IMR-90 (cell line): ENCODE measurements around the gene CEBPG. TPM values are rescaled to one million over a fixed set of nuclear protein-coding genes. Genes with fewer than 3 reads are reported as not detected.
A peak's percentile ranks its signal among the peaks of the same experiment; 100 is the strongest.

Experiments used
- ATAC-seq: fragments of 200-7000 bp; cut with Tn5 transposase; 2 replicates; pipeline ENCODE4 v1.9.1; 2020; ENCODE audit warnings: low read depth, mild to moderate bottlenecking, moderate library complexity
- BruUV-seq: library from RNA; stranded (reverse); fragments of 400-500 nt; replicated peaks from 2 replicates; lab custom pipeline; 2021; lab: Mats Ljungman, UMichigan
- CTCF ChIA-PET: fragments of 300-600 bp; formaldehyde crosslinking; extraction: SDS; loops from one replicate; lab custom pipeline; 2021; ENCODE audit warnings: antibody characterized with exemption; lab: Yijun Ruan, JAX
- POLR2A ChIA-PET: fragments of 300-600 bp; sonication (Branson Sonifier 250); formaldehyde crosslinking; loops from one replicate; lab custom pipeline; 2022; ENCODE audit warnings: antibody characterized with exemption; ENCODE audit not compliant: unreplicated experiment; lab: Charles Lee
- DNase-seq: peaks from one replicate; pipeline ENCODE4 v3.0.0; 2013
- H2AFZ ChIP-seq: replicated peaks from 2 replicates; pipeline ENCODE3; 2013; ENCODE audit warnings: low read length, mild to moderate bottlenecking; ENCODE audit not compliant: poor library complexity
- H2AK5ac ChIP-seq: 2 replicates; pipeline ENCODE4 v1.6.1; 2013; ENCODE audit warnings: low read depth, low read length, inconsistent platforms
- H2AK9ac ChIP-seq: replicated peaks from 2 replicates; pipeline ENCODE3; 2013; ENCODE audit warnings: mild to moderate bottlenecking, low read depth, low read length, moderate library complexity; ENCODE audit not compliant: poor library complexity
- H2BK120ac ChIP-seq: 2 replicates; pipeline ENCODE4 v1.6.1; 2013; ENCODE audit warnings: low read depth, low read length, inconsistent platforms
- H2BK15ac ChIP-seq: 3 replicates; pipeline ENCODE4 v1.6.1; 2013; ENCODE audit warnings: low read depth, low read length, inconsistent platforms
- H2BK20ac ChIP-seq: 2 replicates; pipeline ENCODE4 v1.6.1; 2013; ENCODE audit warnings: low read depth, mild to moderate bottlenecking, inconsistent platforms, low read length, moderate library complexity
- H2BK5ac ChIP-seq: 2 replicates; pipeline ENCODE4 v1.6.1; 2013; ENCODE audit warnings: mild to moderate bottlenecking, low read depth, low read length, inconsistent platforms; ENCODE audit not compliant: poor library complexity, severe bottlenecking
- H3K14ac ChIP-seq: replicated peaks from 2 replicates; pipeline ENCODE4 v1.6.1; 2013; ENCODE audit warnings: low read depth, low read length, inconsistent platforms
- H3K18ac ChIP-seq: 2 replicates; pipeline ENCODE4 v1.6.1; 2013; ENCODE audit warnings: low read depth, low read length, control low read depth
- H3K23ac ChIP-seq: 2 replicates; pipeline ENCODE4 v1.6.1; 2013; ENCODE audit warnings: low read depth, low read length, inconsistent platforms
- H3K27ac ChIP-seq: 2 replicates; pipeline ENCODE4 v1.5.1; 2013; ENCODE audit warnings: mild to moderate bottlenecking, control low read depth, low read length; ENCODE audit not compliant: insufficient read depth
- H3K27me3 ChIP-seq: 2 replicates; pipeline ENCODE4 v1.6.1; 2013; ENCODE audit warnings: low read length; ENCODE audit not compliant: control insufficient read depth, insufficient read depth
- H3K36me3 ChIP-seq: 2 replicates; pipeline ENCODE4 v1.6.1; 2013; ENCODE audit warnings: low read length, mixed read lengths; ENCODE audit not compliant: control insufficient read depth, insufficient read depth
- H3K4ac ChIP-seq: 2 replicates; pipeline ENCODE4 v1.6.1; 2013; ENCODE audit warnings: low read depth, low read length, inconsistent platforms
- H3K4me1 ChIP-seq: 2 replicates; pipeline ENCODE4 v1.6.1; 2013; ENCODE audit warnings: low read length, mixed read lengths; ENCODE audit not compliant: control insufficient read depth, insufficient read depth
- H3K4me2 ChIP-seq: 2 replicates; pipeline ENCODE4 v1.6.1; 2013; ENCODE audit warnings: low read depth, mild to moderate bottlenecking, control low read depth, low read length, moderate library complexity
- H3K4me3 ChIP-seq: 2 replicates; pipeline ENCODE4 v1.5.1; 2013; ENCODE audit warnings: low read depth, mild to moderate bottlenecking, control low read depth, low read length, moderate library complexity; ENCODE audit not compliant: insufficient read depth
- H3K56ac ChIP-seq: 2 replicates; pipeline ENCODE4 v1.6.1; 2013; ENCODE audit warnings: low read length, inconsistent platforms; ENCODE audit not compliant: insufficient read depth; ENCODE audit errors: extremely low read depth
- H3K79me1 ChIP-seq, 2 experiments: 2 replicates each; pipeline ENCODE4 v1.6.1; 2013; ENCODE audit warnings: low read length in 2 of 2, inconsistent platforms in 1 of 2, low read depth in 1 of 2
- H3K9ac ChIP-seq: 2 replicates; pipeline ENCODE4 v1.6.1; 2013; ENCODE audit warnings: low read depth, low read length, control low read depth
- H3K9me1 ChIP-seq: 2 replicates; pipeline ENCODE4 v1.6.1; 2013; ENCODE audit warnings: low read length, inconsistent platforms; ENCODE audit not compliant: insufficient read depth
- H3K9me3 ChIP-seq: 2 replicates; pipeline ENCODE4 v1.6.1; 2013; ENCODE audit warnings: low read length; ENCODE audit not compliant: control insufficient read depth, insufficient read depth
- H4K20me1 ChIP-seq: 2 replicates; pipeline ENCODE4 v1.6.1; 2013; ENCODE audit warnings: low read length, inconsistent platforms; ENCODE audit not compliant: insufficient read depth
- H4K5ac ChIP-seq: 2 replicates; pipeline ENCODE4 v1.6.1; 2013; ENCODE audit warnings: mild to moderate bottlenecking, low read depth, low read length, control low read depth
- H4K8ac ChIP-seq, 2 experiments: 2 replicates each; pipeline ENCODE4 v1.6.1; 2013; ENCODE audit warnings: low read depth in 2 of 2, low read length in 2 of 2, control low read depth in 1 of 2, inconsistent platforms in 1 of 2
- H4K91ac ChIP-seq: 2 replicates; pipeline ENCODE4 v1.6.1; 2013; ENCODE audit warnings: low read depth, low read length, inconsistent platforms; ENCODE audit not compliant: insufficient read depth
- CEBPB ChIP-seq: IDR thresholded peaks from 2 replicates; pipeline ENCODE4 v1.6.1; 2012; ENCODE audit warnings: low read depth, low read length, improper control_type of control experiment
- CHD1 ChIP-seq: IDR thresholded peaks from 2 replicates; pipeline ENCODE4 v1.6.1; 2012; ENCODE audit warnings: low read depth, low read length, improper control_type of control experiment
- CTCF ChIP-seq: conservative IDR thresholded peaks from 2 replicates; pipeline ENCODE4 v1.5.1; 2012; ENCODE audit warnings: mild to moderate bottlenecking, low read depth, low read length, improper control_type of control experiment
- FOS ChIP-seq: fragments of 150-350 bp; IDR thresholded peaks from 2 replicates; pipeline ENCODE4 v1.6.1; 2016; ENCODE audit warnings: low read depth, low read length
- MAFK ChIP-seq: IDR thresholded peaks from 2 replicates; pipeline ENCODE4 v1.6.1; 2012; ENCODE audit warnings: low read depth, low read length, improper control_type of control experiment
- MAZ ChIP-seq: IDR thresholded peaks from 2 replicates; pipeline ENCODE4 v1.6.1; 2012; ENCODE audit warnings: low read depth, mild to moderate bottlenecking, low read length, improper control_type of control experiment, moderate library complexity, borderline replicate concordance
- MXI1 ChIP-seq: IDR thresholded peaks from 2 replicates; pipeline ENCODE4 v1.6.1; 2012; ENCODE audit warnings: low read depth, mild to moderate bottlenecking, low read length, moderate library complexity, borderline replicate concordance
- NFE2L2 ChIP-seq: fragments of 150-350 bp; IDR thresholded peaks from 2 replicates; pipeline ENCODE4 v1.6.1; 2016; ENCODE audit warnings: low read depth, mild to moderate bottlenecking, low read length
- POLR2A ChIP-seq: IDR thresholded peaks from 2 replicates; pipeline ENCODE4 v1.6.1; 2012; ENCODE audit warnings: mild to moderate bottlenecking, low read depth, low read length
- RFX5 ChIP-seq: IDR thresholded peaks from 2 replicates; pipeline ENCODE4 v1.8.0; 2012; ENCODE audit warnings: low read depth, mild to moderate bottlenecking, low read length, moderate library complexity
- SMC3 ChIP-seq: fragments of 150-350 bp; IDR thresholded peaks from 2 replicates; pipeline ENCODE4 v1.6.1; 2016; ENCODE audit warnings: low read depth, mild to moderate bottlenecking, antibody characterized with exemption, low read length, moderate library complexity
- WGBS, 2 experiments: methylation state at CpG; one replicate each; pipeline versions ENCODE4 v1.1.5 to v1.1.7; 2013; ENCODE audit warnings: missing lambda C conversion rate in 2 of 2; ENCODE audit not compliant: insufficient read length in 1 of 2; ENCODE audit errors: extremely low coverage in 2 of 2; 5-methylcytosine and 5-hydroxymethylcytosine counted together
- dilution Hi-C: fragments of 300-500 bp; cut with HindIII; formaldehyde crosslinking; loops from one replicate; pipeline ENCODE4 v1.14.3; 2018; ENCODE audit warnings: low sequenced_read_pairs; ENCODE audit not compliant: unreplicated experiment
- in situ Hi-C: fragments of 300-500 bp; cut with MboI; formaldehyde crosslinking; loops from 3 replicates; pipeline ENCODE4 v1.14.3; 2019; ENCODE audit warnings: low sequenced_read_pairs, inconsistent platforms, mixed read lengths
- intact Hi-C: fragments of 100-400 bp; cut with micrococcal nuclease; formaldehyde crosslinking; loops from 2 replicates; pipeline ENCODE4 v1.10.0; 2022
- polyA plus RNA-seq, 3 experiments: library from polyadenylated mRNA; depleted of rRNA; stranded (reverse); fragments of >200 nt; gene quantifications; 2 replicates each; pipeline ENCODE4 v1.2.3, GENCODE V29; 2012; ENCODE audit warnings: low replicate concordance in 1 of 3
- total RNA-seq: library from RNA; depleted of rRNA; stranded (reverse); fragments of >200 nt; gene quantifications from 2 replicates; pipeline ENCODE4 v1.2.3, GENCODE V29; 2012

CEBPG gene
- total and polyA plus RNA-seq, 2 of the 4 experiments (the other 2 are of a cell fraction) = 9.2 to 14.3 TPM

DNA sequence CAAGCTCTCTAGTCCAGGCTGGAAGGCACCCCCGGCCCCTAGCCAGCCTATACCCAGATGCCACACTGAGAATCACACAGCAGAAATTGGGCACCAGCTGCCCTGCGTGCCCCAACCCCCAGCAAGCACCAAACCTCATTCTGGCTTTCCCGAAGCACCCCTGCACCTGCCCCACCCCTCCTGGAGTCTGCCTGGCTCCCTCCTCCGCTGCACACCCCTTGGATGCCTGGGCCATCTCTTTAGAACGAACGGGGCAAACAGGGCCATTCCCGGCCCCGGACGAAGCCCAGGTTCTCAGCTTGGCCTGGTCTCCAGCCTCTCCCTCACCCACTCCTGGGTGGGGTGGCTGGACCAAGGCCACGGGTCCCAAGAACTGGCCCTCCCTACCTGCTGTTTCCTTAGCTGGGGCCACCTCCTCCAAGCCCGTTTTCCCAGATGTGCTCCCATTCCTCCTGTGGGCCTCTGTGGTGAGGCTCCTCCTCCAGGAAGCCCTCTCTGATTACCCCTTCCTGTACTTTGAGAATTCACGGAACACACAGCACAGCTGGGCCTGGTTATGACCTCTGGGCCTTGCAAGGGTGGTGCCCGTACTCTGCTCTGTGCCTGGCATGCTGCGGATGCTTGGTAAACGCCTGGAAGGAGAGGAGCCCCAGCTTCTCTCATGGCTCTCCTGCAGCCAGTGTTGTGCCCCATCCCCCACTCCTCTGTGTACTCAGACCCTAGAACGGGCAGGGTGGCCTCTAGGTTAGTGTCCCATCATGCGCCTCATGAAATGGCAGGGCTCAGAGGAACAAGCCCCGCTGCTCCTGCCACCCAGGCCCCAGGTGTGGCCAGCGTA is 21.4 kb downstream of the CEBPG start (continued):
- TF ChIP-seq NFE2L2 (no peak), MAFK (no peak)

- POLR2A ChIA-PET = no interaction called here
- no peak overlapping the region for H3K9ac ChIP-seq
Observed at GRCh38 chr19:33395561-33396550, 22.3 kb downstream of the CEBPG start.

More at GRCh38 chr19:33395561-33396550, 22.3 kb downstream of the CEBPG start:
- Histone ChIP-seq H4K5ac (no peak overlapping the region), H3K27ac (no peak overlapping the region), H2AFZ (peak overlapping the region; percentile 43), H3K9me3 (no peaks in the 10 kb centered on the region), H2AK5ac (peak overlapping the region; percentile 59; the same call in 1 of the 2 replicates), H2AK9ac (peak overlapping the region; percentile 65), H2BK15ac (no peak overlapping the region), H3K79me1 (peaks cover 0 to 17% of the 10 kb centered on the region in 2 experiments; a peak in 1 of 4 replicates), H3K27me3 (no peaks in the 10 kb centered on the region), H3K23ac (no peak overlapping the region), H3K14ac (no peak overlapping the region), H4K20me1 (peaks cover 30% of the 10 kb centered on the region), H3K18ac (no peak overlapping the region), H3K36me3 (no peaks in the 10 kb centered on the region; the same call in 1 of the 2 replicates), H3K9me1 (peaks cover 6% of the 10 kb centered on the region; the same call in 1 of the 2 replicates), H3K4me3 (no peak overlapping the region), H3K4ac (no peak overlapping the region), H2BK20ac (peak overlapping the region; percentile 3; the same call in 1 of the 2 replicates), H4K8ac (0 out of 4 replicates have a peak overlapping the region, but pooled peaks of 1 of the 2 experiments have one; percentile 22), H3K4me1 (peaks cover 25% of the 10 kb centered on the region), H4K91ac (no peak overlapping the region), H3K56ac (no peak overlapping the region), H2BK5ac (no peak overlapping the region), H3K4me2 (no peak overlapping the region), H2BK120ac (no peak overlapping the region)
- DNase-seq (peak; percentile 41), ATAC-seq (peak; percentile 36)
- TF ChIP-seq FOS (no peak), CTCF (no peak), MAZ (no peak), MAFK (no peak), CEBPB (no peak), CHD1 (no peak), POLR2A (no peak), MXI1 (no peak), SMC3 (no peak), RFX5 (no peak)
- dilution Hi-C loops = no loop called here
- BruUV-seq = no TSS peak
- CTCF ChIA-PET = no interaction called here
- intact Hi-C loops = no loop called here
- in situ Hi-C loops = no loop called here
- 82% methylated on average over 9 of the region's 31 CpGs; no CpG with 5 or more reads in 1 of the 2 experiments for WGBS, 2 experiments
